GM21737 (cell line): ENCODE measurements around the gene BCAR1.
"Not testable (repeated sequence)": the region's sequence is repeated elsewhere in the genome, so short reads cannot be mapped to it uniquely, and the experiment has no call there.

Experiments used
- ATAC-seq: cut with Tn5 transposase; IDR thresholded peaks from one replicate; pipeline ENCODE4 v1.9.1; 2021; ENCODE audit warnings: mild to moderate bottlenecking, moderate library complexity; ENCODE audit not compliant: unreplicated experiment

The BCAR1 gene

DNA sequence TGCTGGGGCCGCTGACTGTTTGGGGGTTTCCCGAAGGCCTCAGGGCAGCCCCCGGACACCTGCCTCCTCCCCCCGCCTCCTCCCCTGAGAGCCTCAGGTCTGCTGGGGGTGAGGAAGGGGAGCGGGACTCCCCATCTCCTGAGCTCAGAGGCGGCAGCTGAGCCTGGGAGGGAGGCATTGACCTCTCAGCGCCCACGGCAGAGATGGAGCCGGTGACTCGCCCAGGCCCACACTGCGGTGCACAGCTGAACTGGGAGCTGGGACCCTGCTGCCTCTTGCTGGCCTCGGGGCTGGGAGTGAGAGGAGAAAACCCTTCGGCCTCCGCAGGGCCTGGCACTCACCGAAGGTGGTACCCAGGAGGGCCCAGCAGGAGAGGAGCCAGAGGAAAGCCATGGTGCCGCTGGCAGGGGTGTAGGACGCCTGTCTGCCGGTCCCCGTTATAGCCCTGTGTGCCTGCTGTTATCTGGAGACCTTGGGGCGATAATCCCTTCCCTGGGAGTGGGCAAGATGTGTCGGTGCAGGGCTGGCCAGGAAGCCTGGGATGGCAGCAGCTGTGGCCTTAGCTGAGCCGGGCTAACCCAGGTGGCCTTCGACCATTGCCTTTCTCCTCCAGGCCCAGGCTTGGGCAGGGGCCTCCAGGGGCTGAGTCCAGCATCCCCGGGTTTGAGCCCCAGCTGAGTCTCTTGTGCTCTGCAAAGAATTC, 44.5 kb downstream of the BCAR1 start, which contains the start of gene CTRB2:
CTRB2 (minus strand) TSS at position 413 of the 703 bp plus-strand sequence; CDS start at position 393, 20 bp downstream.
- ATAC-seq = no peak

DNA sequence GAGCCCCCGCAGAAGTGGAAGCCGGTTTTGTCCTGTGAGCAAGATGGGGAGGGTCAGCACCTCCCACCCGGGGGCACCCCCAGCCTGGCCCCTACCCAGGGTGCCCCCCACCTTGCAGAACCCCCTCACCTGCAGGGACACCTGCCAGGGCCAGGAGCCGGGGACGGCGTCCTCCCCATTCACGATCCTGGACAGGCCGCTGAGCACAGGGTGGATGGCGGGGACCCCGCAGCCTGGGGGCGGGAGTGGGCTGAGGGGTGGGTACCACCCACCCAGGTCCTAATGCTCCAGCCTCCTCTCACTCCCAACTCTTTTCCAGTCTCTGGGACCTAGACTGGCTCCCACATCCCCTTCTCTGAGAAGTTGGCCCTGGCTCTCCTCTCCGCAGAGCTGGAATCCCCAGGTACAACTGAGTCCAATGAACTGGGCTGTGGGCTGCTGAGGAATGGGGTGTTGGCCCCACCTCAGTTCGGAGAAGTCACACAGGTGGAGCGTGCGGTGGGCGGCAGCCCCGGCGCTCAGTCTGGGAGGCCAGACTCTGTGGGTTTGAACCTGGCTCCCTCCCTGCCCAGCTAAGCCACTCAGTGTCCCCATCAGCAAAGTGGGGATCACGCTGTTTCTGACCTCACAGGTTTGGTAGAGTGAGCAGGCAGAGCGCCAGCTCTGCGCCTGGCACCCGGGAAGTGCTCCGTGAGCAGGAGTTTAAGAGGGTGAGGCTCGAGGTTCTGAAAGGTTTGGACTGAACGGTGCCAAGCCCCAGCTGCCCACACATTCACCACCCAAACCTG, 45.3 kb downstream of the BCAR1 start:
- ATAC-seq = not testable (repeated sequence)

DNA sequence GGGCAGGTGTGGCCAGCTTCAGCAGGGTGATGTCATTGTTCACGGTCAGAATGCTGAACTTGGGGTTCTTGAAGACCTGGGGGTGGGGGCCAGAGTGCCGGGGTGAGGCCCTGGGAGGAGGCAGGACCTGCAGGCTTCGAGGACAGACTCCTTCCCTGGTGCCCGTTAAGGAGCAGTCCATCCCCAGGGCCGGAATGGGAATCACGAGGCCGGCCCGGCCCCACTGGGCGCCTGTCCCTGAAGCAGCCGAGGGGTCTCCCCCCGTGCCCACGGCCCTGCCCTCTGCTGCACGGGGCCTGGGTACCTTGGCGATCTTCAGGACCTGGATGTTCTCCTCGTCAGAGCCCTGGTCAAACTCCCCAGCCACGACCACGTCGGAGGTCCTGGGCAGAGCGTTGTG, 46.0 kb downstream of the BCAR1 start:
- not testable (repeated sequence) for ATAC-seq

DNA sequence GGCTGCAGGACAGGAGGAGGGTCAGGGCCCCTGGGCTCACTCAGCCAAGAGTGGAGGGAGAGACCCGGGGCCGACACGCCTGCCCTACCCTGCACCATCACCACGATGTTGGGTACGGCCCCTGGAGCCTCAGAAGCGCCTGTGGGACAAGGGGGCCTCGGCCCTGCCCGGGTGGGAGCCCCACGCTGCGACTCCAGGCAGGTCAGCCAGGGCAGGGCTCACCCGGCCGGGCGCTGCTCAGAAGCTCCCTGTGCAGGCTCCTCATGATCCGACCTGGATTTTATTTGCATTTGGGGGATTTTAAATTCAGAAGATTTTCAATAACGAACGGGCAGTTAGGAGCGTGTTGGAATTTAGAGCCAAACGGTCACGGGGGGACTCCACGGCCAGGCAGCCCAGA, 46.5 kb downstream of the BCAR1 start:
- ATAC-seq = not testable (repeated sequence)

DNA sequence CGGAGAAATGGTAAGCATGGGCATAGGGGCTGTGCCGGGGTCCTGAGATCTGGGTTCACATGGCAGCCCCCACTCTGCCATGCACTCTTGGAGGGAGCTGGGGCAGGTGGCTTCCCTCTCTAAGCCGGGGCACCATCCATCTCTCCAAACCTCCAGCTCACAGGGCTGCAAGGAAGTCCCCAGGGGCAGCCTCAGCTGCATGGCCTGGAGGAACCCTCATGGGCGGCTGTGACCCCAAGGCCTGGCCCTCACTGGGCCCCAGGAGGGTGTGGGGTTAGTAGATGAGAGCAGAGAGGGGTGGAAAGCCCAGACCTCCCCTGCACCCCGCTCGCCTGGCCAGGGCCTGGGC, 47.0 kb downstream of the BCAR1 start:
- ATAC-seq = no peak

DNA sequence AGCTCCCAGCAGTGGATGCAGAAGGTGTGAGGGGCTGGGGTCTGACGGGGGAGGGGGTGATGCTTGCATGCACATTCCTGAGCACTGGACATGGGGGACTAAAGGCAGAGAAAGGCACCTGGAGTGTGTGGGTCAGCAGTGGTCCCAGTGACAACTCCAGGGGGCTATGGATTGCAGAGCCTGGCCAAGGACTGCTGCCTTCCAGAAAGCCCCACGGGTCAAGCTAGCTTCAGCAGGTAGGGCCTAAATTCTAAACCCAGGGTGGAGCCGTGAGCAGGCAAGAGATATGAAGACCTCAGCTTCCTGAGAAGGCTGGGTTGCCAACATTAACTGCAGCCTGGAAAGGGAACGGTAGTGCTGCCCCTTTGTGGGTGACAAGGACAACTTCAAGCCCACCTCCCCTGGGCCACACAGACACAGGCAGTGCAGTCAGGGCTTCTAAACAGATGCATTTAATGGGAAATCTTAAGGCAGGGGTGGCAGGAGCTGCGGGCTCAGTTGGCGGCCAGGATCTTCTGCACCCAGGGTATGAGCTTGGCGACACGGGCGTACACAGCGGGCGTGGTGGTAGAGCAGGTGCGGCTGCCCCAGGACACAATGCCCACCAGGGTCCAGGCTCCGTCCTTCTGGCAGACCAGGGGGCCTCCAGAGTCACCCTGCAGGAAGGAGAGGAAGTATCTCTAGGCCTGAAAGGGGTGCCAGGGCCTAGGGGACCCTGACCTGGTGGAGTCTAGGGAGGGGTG, 47.6 kb downstream of the BCAR1 start:
- ATAC-seq = no peak

DNA sequence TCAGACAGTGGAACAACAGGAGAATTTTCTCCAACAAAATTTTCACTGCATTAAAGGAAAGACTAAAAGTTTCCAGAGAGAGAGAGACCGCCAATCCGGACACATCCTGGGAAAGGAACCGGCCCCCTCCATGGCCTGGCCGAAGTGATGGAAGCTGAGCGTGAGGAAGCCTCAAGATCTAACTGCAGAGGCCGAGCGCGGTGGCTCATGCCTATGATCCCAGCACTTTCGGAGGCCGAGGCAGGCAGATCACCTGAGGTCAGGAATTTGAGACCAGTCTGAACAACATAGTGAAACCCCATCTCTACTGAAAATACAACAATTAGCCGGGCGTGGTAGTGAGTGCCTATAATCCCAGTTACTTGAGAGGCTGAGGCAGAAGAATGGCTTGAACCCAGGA, 48.3 kb downstream of the BCAR1 start:
- ATAC-seq = no peak

DNA sequence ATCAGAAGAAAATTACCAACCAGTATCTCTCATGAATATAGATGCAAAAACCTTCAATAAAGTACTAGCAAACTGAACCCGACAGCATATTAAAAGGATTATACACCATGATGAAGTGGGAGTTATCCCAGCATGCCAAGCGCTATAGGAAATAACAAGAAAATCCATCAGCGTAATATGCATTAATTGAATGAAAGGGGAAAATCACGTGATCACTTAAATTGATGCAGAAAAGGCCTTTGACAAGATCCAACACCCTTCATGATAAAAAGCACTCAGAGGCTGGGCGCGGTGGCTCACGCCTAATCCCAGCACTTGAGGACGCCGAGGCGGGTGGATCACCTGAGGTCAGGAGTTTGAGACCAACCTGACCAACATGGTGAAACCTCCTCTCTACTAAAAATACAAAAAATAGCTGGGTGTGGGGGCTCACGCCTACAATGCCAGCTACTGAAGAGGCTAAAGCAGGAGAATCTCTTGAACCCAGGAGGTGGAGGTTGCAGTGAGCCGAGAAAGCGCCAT, 49.3 kb downstream of the BCAR1 start:
- no peak for ATAC-seq

DNA sequence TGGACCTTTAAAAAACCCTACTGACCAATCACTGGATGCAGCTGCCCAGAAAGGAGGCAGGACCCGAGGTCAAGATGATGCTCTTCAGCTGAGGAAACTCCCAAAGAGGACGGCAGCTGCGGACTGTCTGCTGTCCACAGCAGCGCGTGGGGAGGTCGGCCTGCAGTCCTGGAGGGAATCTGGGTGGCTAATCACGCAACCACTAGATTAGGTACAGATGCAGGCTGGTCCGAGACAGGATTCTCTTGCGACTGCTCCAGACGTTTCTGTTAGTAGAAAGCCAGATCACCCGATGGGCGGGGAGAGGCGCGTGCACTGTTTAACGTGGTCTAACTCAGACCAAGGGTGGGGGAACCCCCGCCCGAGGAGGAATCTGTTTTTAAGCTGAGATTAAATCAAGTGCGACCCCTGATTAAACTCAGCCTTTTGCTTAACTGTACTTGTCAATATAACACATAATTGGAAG, 53.3 kb downstream of the BCAR1 start:
- ATAC-seq = no peak

DNA sequence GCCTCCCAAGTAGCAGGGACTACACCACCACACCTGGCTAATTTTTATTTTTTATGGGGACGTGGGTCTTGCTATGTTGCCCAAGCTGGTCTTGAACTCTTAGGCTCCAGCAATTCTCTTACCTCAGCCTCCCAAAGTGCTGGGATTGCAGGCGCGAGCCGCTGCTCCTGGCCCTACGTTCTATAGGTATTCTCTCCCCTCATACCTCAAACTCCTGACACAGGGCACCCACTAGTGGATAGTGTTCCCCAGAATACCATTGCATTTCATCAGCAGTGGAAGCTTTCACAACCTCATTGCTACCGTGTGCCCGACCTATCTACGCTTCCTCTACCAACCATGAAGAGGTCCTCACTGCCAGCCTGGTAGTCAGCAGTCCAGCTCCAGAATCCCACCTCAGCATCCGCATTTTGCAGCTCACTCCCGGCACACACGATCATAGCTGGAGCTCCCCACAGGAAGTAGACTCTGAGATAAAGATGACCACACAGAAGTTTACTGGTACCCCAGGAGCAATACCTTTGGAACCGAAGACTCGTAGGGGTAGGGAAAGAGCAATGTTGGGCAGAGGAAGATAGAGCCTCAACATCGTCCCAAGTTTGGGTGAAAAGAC, 53.8 kb downstream of the BCAR1 start:
- no peak for ATAC-seq

DNA sequence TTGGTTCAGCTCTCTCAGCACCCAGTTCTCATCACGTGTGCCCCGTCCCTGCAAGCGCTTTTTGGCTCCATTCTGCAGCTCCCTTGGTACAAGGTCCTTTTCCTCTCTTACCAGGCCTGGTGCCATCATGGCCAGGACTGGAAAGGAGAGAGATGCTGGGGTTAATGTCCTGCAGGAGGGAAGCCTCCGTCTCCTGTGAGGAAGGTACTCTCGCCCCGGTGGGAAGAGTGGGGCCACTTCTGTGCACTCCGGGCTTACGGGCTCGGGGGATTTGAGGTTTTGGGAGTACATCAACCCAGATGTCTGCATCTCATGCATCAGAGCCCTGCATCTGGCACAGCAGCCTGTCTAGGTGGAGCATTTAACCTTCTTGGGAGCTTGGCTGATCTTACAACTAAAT, 54.6 kb downstream of the BCAR1 start:
- ATAC-seq = no peak

DNA sequence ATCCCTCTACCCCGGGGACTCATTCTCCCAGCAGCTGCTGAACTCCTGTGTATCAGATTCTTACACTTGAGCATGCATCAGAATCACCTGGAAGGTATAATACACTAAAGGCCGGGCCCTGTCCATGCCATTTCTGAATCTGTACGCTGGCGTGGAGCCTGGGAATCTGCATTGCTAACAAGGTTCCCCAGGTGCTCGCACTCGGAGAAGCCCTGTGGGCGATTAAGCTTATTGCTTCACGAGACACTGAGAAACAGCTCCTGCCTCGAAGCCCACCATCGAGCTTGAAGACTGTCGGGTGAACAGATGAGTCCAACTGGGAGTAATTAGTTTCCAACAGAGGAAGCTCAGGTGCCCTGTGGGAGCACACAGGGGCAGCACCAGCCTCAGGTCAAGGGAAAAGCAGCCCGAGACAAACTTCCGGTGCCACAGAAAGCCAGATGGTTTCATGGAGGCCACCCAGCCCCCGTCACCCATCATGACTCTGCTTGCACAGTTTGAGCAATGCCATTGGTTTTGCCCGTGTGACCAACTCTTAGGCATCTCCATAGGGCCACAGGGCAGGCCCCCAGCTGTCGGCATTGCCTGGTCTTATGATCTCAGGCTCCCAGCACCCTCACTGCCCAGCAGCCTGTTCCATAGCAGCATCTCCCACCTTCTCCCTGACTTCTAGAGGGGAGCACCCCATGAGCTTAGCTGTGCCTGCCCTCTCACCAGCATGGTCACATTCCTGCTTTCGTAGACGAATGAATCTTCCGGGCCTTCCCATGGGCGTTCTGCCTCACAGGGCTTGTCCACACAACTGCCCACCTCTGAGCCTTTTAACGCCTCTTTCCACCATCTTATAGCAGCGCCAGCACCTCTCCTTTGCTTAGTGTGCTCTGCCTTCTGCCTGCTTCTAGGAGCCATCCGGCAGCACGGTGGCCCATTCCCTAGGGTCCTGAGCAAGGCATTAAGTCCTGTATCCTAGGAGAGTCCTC, 55.3 kb downstream of the BCAR1 start:
- no peak for ATAC-seq

DNA sequence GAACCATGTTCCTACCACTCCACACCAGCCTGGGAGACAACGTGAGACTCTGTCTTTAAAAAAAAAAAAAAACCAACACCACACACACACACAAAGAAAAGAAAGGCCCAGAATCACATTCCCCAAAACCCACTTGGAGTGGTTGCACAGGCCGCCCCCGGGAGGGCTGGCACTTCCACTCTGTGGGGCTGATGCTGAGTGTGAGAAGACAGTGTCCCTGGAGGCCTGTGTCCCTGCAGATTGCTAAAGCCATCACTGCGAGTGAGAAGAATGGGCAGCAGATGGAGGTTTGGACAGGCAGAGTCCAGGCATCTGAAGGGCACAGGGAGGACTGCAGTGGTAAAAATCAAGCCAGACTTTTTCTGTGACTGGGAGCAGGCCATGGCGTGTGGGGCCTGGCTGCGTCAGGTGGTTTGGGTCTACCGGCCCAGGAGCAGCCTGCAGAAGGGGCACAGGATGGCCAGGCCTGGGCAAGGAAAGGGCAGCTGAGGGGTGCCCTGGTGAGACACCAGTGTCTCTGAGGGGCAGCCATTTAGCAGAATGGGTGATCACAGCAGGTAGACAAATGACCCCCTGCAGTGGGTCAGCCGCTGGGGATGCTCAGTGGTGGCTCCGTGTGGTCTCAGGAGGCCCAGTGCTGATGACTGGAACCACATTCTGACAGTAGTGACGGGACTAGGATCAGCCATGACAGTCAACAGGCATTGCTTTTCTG, 57.5 kb downstream of the BCAR1 start:
- no peak for ATAC-seq

DNA sequence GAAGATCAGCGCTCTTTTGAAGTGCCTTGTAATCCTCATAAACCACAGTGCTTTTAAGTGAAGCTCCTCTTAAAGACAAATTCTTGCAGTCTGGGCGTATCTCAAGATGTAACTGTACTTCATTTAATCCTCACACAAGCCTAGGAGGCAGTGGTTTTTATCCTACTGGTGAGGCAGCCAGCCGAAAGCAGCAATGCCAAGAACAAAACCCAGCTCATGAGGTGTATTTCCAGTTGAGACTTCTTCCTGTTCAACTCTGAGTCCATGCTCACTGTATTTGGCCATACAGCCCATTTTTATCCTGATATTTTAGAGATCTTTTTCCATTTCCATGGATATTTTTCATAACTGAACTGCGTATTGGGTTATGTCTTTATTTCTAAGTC, 58.2 kb downstream of the BCAR1 start:
- ATAC-seq = no peak

DNA sequence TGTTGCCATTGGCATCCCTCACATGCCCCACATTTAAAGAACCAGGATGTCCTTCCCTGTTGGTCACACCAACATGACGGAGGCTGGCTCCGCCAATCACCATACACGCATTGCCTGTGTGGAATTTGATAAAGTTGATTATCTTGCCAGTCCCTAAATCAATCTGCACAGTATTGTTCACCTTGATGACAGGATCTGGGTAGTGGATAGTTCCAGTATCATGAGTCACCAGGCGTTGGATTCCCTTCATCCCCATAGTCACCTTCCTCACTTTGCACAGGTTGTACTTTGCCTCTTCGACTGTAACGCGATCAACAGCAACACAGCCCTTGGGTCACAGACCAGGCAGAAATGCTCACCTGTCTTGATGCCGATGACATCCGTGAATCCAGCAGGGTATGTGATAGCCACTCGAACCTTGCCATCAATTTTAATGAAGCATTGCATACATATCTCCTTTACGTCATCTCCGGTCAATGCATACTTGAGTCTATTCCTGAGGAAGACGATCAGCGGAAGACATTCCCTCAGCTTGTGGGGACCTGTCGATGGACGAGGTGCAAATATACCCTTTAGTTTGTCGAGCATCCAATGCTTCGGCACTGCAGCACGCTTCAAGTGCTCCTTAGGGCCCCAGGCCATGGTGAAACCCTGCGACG, 58.7 kb downstream of the BCAR1 start:
- ATAC-seq = no peak

DNA sequence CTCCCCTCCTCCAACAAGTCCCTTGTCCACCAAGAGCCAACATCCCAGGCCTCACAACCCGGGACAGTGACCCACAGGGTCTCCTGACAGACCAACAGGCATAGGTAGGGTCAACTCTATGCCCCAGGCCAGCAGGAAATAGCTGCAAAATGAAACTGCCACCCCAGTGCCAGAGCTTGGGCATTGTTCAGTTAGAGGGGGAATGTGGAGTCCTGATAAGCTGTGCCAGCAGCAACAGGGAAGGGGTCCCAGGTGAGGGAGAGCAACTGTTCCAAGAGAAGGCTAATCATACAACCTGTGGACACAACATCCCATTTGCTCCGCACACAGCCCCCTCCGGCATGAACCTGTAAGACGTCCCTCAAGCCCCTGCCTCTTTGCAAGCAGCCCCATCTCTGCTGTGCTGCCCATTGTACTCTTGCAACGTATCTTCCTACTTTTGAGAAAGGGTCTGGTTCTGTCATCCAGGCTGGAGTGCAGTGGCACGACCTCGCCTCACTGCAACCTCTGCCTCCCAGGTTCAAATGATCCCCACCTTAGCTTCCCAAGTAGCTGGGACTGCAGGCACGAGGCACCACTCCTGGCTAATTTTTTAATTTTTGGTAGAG, 61.7 kb downstream of the BCAR1 start:
- no peak for ATAC-seq

DNA sequence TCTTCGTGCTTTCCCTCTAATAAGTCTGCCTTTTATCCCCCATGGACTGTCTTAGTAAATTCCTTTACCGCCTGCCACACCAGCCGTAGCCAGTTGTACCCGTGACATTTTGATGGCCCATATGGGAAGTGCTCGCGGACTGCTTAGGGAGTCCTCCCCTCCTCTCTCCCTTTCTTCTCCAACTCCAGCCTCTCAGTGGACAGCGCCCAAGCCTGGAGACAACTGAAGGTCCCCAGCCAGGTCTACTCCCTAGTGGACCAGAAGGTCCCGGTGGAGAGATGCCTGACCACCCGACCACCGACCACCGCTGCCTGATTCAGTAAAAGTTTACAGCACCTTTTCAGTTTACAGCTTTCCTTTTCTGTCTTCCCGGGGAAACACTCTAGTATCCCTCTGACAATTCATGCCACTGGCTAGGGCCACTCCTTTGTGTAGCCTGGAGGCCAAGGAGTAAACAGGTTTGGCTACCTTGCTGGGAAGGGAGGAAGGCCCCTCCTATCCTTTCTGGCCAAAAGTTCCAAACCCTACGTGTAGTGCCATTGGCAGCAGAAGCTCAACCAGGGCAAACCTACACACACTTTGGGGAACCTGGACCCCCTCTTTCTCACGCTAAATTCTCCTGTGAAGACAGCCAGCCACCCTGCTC, 62.5 kb downstream of the BCAR1 start:
- ATAC-seq = no peak

DNA sequence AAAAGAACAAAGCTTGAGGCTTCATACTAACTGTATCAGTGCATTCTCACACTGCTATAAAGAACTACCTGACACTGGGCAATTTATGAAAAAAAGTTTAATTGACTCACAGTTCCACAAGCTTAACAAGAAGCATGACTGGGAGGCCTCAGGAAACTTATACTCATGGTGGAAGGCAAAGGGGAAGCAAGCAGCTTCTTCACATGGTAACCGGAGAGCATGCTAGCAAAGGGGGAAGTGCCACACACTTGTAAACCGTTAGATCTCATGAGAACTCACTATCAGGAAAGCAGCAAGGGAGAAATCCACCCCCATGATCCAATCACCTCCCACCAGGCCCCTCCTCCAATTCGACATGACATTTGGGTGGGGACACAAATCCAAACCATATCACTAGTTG, 69.8 kb downstream of the BCAR1 start:
- no peak for ATAC-seq
